ENCODE measurements around the gene FIBIN.
"Not testable (repeated sequence)": the region's sequence is repeated elsewhere in the genome, so short reads cannot be mapped to it uniquely, and the experiment has no call there.

FIBIN gene

GRCh38 chr11:26963764-26964163, 30.1 kb upstream of the FIBIN start:
- no peak overlapping the region for H3K4me3 Mint-ChIP-seq
- no peaks in the 10 kb centered on the region for H3K9me3 Mint-ChIP-seq
- no peak for DNase-seq
- no peaks in the 10 kb centered on the region for H3K27me3 Mint-ChIP-seq
- H3K36me3 Mint-ChIP-seq (ENCODE audit: low read depth), result no peaks in the 10 kb centered on the region
- no peak for ATAC-seq
- H3K27ac Mint-ChIP-seq, result no peak overlapping the region
- no peaks in the 10 kb centered on the region for H3K4me1 Mint-ChIP-seq

DNA sequence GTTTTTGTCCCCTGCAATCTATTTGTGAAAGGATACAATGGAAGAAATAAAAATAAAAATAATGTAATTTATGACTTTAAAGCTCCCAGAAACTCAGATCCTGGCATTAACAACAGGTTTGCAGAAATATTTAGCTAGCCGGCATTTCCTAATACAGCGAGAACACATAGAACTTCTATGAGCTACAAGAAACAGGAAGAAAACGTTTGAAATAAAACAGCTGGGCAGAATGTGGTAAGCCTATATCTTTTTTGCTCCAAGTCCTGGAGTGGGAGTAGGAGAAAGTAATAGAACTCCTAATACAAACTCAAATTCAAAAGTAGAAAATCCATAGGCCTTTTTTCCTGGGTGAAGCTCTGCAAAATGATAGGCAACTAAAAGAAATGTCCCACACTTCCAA, 29.6 kb upstream of the FIBIN start:
- no peak overlapping the region for H3K27ac Mint-ChIP-seq
- DNase-seq (no peak), ATAC-seq (no peak)
- H3K27me3 Mint-ChIP-seq, result no peaks in the 10 kb centered on the region
- no peak overlapping the region for H3K4me3 Mint-ChIP-seq
- H3K36me3 Mint-ChIP-seq (ENCODE audit: low read depth), result no peaks in the 10 kb centered on the region
- H3K9me3 Mint-ChIP-seq, result no peaks in the 10 kb centered on the region
- no peaks in the 10 kb centered on the region for H3K4me1 Mint-ChIP-seq

DNA sequence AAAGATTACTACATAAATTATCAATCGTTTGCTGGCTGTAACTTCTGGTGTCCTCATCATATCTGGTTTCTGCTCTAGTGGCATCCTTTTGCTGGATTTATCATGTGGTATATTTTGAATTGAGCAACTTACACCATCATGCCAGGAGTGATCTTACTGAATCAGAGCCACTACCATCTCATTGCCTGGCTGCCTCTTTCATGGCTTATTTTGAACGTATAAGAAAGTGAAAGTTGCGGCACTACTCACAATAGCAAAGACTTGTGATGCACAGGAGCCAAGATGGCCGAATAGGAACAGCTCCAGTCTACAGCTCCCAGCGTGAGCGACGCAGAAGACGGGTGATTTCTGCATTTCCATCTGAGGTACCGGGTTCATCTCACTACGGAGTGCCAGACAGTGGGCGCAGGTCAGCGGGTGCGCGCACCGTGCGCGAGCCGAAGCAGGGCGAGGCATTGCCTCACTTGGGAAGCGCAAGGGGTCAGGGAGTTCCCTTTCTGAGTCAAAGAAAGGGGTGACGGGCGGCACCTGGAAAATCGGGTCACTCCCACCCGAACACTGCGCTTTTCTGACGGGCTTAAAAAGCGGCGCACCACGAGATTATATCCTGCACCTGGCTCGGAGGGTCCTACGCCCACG, 28.9 kb upstream of the FIBIN start:
- not testable (repeated sequence) for ATAC-seq, H3K27ac Mint-ChIP-seq

GRCh38 chr11:26971961-26972360, 22.0 kb upstream of the FIBIN start:
- no peak overlapping the region for H3K27ac Mint-ChIP-seq
- no peaks in the 10 kb centered on the region for H3K4me1 Mint-ChIP-seq
- ATAC-seq (no peak), DNase-seq (no peak)
- no peaks in the 10 kb centered on the region for H3K27me3 Mint-ChIP-seq
- H3K4me3 Mint-ChIP-seq, result no peak overlapping the region
- H3K36me3 Mint-ChIP-seq (ENCODE audit: low read depth), result no peaks in the 10 kb centered on the region
- H3K9me3 Mint-ChIP-seq, result no peaks in the 10 kb centered on the region

More for the DNA sequence above, 28.9 kb upstream of the FIBIN start:
- H3K36me3 Mint-ChIP-seq (ENCODE audit: low read depth); H3K9me3 Mint-ChIP-seq; H3K4me1 Mint-ChIP-seq; DNase-seq; H3K4me3 Mint-ChIP-seq; H3K27me3 Mint-ChIP-seq: not testable (repeated sequence)

GRCh38 chr11:26974069-26974783, 19.7 kb upstream of the FIBIN start:
- H3K27me3 Mint-ChIP-seq, result no peaks in the 10 kb centered on the region
- no peak overlapping the region for H3K4me3 Mint-ChIP-seq
- DNase-seq, result no peak
- no peak for ATAC-seq
- no peaks in the 10 kb centered on the region for H3K4me1 Mint-ChIP-seq
- H3K9me3 Mint-ChIP-seq, result peaks cover 4% of the 10 kb centered on the region
- H3K36me3 Mint-ChIP-seq (ENCODE audit: low read depth), result no peaks in the 10 kb centered on the region
- no peak overlapping the region for H3K27ac Mint-ChIP-seq

- Mint-ChIP-seq H3K36me3 (ENCODE audit: low read depth) (no peaks in the 10 kb centered on the region), H3K27ac (no peak overlapping the region), H3K4me3 (no peak overlapping the region), H3K4me1 (no peaks in the 10 kb centered on the region), H3K27me3 (no peaks in the 10 kb centered on the region), H3K9me3 (peaks cover 4% of the 10 kb centered on the region)
- no peak for DNase-seq
- ATAC-seq, result no peak
These were observed 18.9 kb upstream of the FIBIN start for GRCh38 chr11:26974996-26975395.

DNA sequence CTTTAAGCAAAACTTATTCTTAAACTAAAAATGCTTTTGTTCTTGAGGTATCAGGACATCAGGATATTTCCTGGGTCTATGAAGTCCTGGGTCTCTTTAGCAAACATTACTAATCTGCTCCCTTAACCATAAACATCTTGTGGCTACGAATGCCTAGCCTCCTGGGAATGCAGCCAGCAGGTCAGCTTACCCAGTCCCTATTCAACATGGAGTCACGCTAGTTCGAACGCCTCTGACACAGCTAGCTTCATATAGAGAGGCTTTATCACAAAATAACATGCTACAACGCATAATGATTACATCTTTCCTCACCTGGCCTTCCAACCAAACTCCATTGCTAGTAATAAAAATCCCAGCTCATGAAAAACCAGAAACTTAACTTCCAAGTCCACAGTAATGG, 17.5 kb upstream of the FIBIN start:
- DNase-seq (no peak), ATAC-seq (no peak)
- no peaks in the 10 kb centered on the region for H3K36me3 Mint-ChIP-seq (ENCODE audit: low read depth)
- H3K27me3 Mint-ChIP-seq, result no peaks in the 10 kb centered on the region
- no peaks in the 10 kb centered on the region for H3K4me1 Mint-ChIP-seq
- H3K4me3 Mint-ChIP-seq, result no peak overlapping the region
- H3K27ac Mint-ChIP-seq, result no peak overlapping the region
- peaks cover 12% of the 10 kb centered on the region for H3K9me3 Mint-ChIP-seq

DNA sequence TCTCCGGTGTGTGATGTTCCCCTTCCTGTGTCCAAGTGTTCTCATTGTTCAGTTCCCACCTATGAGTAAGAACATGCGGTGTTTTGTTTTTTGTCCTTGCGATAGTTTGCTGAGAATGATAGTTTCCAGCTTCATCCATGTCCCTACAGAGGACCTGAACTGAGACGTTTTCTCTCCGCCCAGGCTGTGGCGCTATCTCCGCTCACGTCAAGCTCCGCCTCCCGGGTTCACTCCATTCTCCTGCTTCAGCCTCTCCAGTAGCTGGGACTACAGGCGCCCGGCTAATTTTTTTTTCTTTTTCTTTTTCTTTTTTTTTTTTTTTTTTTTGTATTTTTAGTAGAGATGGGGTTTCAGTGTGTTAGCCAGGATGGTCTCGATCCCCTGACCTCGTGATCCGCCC, 16.7 kb upstream of the FIBIN start:
- H3K4me3 Mint-ChIP-seq; H3K36me3 Mint-ChIP-seq (ENCODE audit: low read depth); H3K27me3 Mint-ChIP-seq; H3K27ac Mint-ChIP-seq; ATAC-seq; H3K4me1 Mint-ChIP-seq; DNase-seq: not testable (repeated sequence)
- H3K9me3 Mint-ChIP-seq, result peaks cover 18% of the 10 kb centered on the region

GRCh38 chr11:26983645-26984044, 10.3 kb upstream of the FIBIN start:
- Mint-ChIP-seq H3K36me3 (ENCODE audit: low read depth) (no peaks in the 10 kb centered on the region), H3K9me3 (peaks cover 27% of the 10 kb centered on the region), H3K27me3 (no peaks in the 10 kb centered on the region), H3K27ac (no peak overlapping the region), H3K4me3 (no peak overlapping the region), H3K4me1 (no peaks in the 10 kb centered on the region)
- no peak for DNase-seq
- ATAC-seq, result no peak

DNA sequence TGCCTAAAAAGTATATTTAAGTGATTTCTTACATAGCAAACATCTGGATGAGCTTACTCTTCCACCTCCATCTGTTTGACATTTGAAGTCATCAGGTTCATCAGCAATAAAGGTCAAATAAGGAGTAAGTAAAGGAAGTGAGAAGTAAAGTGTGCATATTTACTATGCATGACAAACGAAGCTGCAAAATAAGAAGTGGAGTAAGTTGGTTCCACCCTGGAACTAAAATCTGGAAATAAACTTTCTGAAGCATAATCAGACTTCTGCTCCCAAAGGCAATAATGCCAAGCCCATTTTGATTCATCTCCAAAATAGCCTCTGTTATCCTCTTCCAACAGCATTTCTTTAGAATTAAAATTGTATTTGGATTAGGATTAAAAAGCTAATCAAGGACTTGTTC, 8.4 kb upstream of the FIBIN start:
- no peak overlapping the region for H3K4me3 Mint-ChIP-seq
- DNase-seq, result no peak
- ATAC-seq, result no peak
- no peaks in the 10 kb centered on the region for H3K27me3 Mint-ChIP-seq
- H3K27ac Mint-ChIP-seq, result no peak overlapping the region
- peaks cover 25% of the 10 kb centered on the region for H3K9me3 Mint-ChIP-seq
- no peaks in the 10 kb centered on the region for H3K36me3 Mint-ChIP-seq (ENCODE audit: low read depth)
- H3K4me1 Mint-ChIP-seq, result no peaks in the 10 kb centered on the region

DNA sequence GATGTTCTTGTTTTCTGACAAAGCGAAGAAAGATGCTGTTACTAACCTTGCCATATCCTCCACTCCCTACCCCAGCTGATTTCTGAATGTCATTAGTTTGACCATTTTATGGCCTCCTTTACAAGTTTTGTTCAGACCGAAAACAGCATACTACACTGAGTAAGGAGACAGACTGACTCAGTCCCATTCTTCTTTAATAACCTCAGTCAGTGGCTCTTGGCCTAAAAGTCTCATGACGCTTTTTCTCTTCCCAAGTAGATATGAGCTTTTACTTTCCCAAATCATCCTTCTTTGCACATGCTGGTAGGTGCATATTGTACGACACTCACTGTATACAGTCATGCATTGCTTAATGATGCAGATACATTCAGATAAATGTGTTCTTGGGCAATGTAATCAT, 8.0 kb upstream of the FIBIN start:
- Mint-ChIP-seq H3K4me3 (no peak overlapping the region), H3K27ac (no peak overlapping the region)

DNA sequence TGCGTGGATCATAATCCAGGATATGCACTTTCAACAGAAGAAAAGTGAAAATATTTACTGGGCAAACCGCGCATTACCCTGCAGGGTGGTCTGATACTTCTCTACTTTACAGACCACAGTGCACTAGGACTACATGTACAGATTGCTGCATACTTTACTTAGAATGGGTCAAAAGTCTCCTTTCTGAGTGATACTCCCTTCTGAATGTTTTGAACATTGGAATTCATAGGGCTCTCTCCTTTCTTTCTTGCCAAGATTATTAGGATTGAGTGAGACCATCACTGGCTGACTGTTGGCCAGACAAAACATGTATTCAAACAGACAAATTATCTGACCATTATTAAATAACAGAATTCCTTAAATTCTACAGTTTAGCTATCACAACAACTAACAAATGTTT, 6.6 kb upstream of the FIBIN start:
- H3K27me3 Mint-ChIP-seq, result no peaks in the 10 kb centered on the region
- H3K27ac Mint-ChIP-seq, result no peak overlapping the region
- no peak overlapping the region for H3K4me3 Mint-ChIP-seq
- DNase-seq (no peak), ATAC-seq (no peak)
- H3K36me3 Mint-ChIP-seq (ENCODE audit: low read depth), result no peaks in the 10 kb centered on the region
- H3K9me3 Mint-ChIP-seq, result peaks cover 13% of the 10 kb centered on the region
- H3K4me1 Mint-ChIP-seq, result no peaks in the 10 kb centered on the region

More for the DNA sequence above, 8.0 kb upstream of the FIBIN start:
- Mint-ChIP-seq H3K27me3 (no peaks in the 10 kb centered on the region), H3K9me3 (peaks cover 20% of the 10 kb centered on the region), H3K36me3 (ENCODE audit: low read depth) (no peaks in the 10 kb centered on the region), H3K4me1 (no peaks in the 10 kb centered on the region)
- DNase-seq, result no peak
- ATAC-seq, result no peak

DNA sequence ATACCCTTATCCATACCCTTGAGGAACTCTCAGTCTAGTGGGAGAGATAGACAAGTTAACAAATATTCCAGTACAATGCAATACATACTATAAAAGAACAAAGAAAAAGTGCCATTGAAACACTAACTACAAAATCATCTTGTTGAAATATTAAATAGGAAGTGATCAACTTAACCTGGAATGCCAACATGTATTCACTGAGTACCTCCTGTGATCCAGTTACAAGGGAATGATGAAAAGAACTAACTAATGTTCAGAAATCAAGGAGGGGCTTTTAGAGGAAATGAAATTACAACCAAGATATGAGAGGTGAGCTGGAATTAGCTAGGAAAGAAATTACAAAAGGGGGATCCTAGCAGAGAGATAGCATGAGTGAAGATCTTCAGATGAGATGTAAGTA, 6.2 kb upstream of the FIBIN start:
- Mint-ChIP-seq H3K4me1 (no peaks in the 10 kb centered on the region), H3K27me3 (no peaks in the 10 kb centered on the region), H3K27ac (no peak overlapping the region), H3K4me3 (no peak overlapping the region), H3K36me3 (ENCODE audit: low read depth) (no peaks in the 10 kb centered on the region), H3K9me3 (peaks cover 10% of the 10 kb centered on the region)
- ATAC-seq, result no peak
- DNase-seq, result no peak

DNA sequence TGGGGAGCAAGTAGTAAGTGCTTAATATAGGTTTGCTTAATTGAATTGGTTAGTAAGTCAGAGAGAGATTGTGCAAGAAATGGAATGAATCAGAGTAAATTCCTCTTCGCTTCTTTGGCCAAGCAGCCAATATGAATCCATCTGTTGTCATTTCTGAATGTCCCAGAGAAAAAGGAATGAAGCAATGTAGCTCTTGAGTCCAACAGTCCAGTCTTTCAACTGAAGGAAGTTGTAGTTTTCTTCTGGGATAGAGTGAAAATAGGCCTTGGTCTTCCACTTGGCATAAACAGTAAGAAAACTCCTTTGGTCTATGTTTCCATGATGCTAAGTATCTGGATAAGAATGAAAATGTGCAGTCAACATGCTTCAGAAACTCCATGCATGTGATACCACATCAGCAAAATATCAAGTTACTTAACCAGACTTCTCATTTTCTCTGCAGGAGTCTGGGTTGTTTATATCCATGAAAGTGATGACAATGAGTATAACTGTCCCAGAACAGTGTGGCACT, 1.8 kb upstream of the FIBIN start:
- ATAC-seq (no peak), DNase-seq (no peak)
- H3K27me3 Mint-ChIP-seq, result no peaks in the 10 kb centered on the region
- H3K4me1 Mint-ChIP-seq, result no peaks in the 10 kb centered on the region
- H3K4me3 Mint-ChIP-seq, result no peak overlapping the region
- no peaks in the 10 kb centered on the region for H3K9me3 Mint-ChIP-seq
- H3K36me3 Mint-ChIP-seq (ENCODE audit: low read depth), result no peaks in the 10 kb centered on the region
- no peak overlapping the region for H3K27ac Mint-ChIP-seq

GRCh38 chr11:26994631-26995095, 751 bp downstream of the FIBIN start:
- H3K4me3 Mint-ChIP-seq, result no peak overlapping the region
- H3K27ac Mint-ChIP-seq, result no peak overlapping the region
- no peak for DNase-seq
- no peaks in the 10 kb centered on the region for H3K36me3 Mint-ChIP-seq (ENCODE audit: low read depth)
- no peaks in the 10 kb centered on the region for H3K9me3 Mint-ChIP-seq
- H3K27me3 Mint-ChIP-seq, result no peaks in the 10 kb centered on the region
- no peaks in the 10 kb centered on the region for H3K4me1 Mint-ChIP-seq
- ATAC-seq, result no peak
